Ammon's horn (tissue), 1 donor: ENCODE measurements around the gene KLHL17.
"Not testable (repeated sequence)": the region's sequence is repeated elsewhere in the genome, so short reads cannot be mapped to it uniquely, and the experiment has no call there.

Experiments used
- DNase-seq: peaks from one replicate; pipeline ENCODE4 v3.0.0-alpha.2; 2016; ENCODE audit warnings: low spot score

KLHL17 gene

DNA sequence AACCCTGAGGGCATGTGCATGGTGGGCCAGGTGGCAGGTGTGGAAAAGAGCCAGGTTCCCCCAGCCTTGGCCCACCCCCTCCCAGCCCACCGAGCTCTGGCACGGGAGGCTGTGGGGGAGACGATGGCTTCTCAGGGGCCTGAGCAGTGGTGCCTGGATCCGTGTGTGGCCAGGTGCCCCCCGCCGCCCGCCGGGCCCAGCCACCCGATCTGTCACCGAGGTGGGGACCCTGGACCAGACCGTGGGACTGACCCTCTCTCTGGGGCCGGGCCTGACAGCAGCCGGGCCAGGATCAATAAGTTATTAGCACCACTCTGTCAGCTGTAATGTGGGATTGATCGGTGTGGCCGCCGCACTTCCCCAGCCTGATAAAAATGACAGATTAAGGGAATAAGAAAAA lies 22.9 kb upstream of the KLHL17 start:
- no peak for DNase-seq

DNA sequence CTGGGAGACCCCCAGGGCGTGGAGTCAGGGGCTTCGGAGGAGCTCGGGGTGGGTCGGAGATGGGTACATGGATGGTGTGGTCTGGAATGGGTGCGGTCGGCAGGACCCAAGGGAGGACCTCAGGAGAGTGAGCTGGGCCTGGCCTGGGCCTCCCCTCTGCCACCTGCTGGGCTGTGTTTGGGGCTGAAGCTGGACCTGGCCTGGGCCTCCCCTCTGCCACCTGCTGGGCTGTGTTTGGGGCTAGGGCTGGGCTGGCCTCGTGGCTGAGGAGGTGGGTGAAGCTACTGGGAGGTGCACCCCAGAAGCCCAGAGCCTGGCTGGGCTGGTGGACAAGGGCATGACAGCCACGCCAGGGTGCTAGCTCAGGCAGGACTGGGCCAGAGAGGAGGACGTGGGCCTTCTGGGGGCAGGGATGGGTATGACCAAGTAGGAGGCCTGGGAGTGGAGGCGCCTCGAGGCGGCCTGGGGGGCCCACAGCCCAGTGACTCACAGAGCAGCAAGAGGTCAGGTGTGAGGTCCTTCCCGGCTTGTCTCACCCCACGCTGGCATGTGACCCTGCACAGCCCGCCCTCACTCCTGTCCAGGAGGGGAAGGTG lies 22.2 kb upstream of the KLHL17 start:
- no peak for DNase-seq

DNA sequence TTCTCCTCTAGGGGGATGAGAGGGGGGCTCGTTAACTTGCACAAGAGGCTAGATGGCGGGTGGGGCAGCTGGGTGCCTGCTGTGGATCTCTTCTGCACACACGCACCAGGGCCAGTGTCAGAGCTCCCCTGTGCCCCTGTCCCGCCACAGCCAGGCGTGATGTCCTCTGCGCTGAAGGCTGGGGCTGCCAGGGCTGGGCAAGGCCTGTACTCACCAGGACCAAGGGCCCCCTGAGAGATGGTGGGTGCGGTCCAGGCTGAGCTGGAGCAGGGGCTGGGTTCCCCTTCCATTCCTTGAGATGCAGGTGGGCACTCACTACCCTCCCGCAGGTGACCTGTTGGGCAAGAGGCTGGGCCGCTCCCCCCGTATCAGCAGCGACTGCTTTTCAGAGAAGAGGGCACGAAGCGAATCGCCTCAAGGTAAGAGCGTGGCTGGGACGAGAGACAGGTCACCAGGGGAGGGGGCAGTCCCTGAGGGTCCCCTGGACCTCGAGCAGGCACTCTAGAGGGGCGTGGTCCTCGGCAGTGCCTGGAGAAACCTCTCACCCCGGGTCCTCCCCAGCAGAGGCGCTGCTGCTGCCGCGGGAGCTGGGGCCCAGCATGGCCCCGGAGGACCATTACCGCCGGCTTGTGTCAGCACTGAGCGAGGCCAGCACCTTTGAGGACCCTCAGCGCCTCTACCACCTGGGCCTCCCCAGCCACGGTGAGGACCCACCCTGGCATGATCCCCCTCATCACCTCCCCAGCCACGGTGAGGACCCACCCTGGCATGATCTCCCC lies 21.5 kb upstream of the KLHL17 start:
- DNase-seq, result no peak

DNA sequence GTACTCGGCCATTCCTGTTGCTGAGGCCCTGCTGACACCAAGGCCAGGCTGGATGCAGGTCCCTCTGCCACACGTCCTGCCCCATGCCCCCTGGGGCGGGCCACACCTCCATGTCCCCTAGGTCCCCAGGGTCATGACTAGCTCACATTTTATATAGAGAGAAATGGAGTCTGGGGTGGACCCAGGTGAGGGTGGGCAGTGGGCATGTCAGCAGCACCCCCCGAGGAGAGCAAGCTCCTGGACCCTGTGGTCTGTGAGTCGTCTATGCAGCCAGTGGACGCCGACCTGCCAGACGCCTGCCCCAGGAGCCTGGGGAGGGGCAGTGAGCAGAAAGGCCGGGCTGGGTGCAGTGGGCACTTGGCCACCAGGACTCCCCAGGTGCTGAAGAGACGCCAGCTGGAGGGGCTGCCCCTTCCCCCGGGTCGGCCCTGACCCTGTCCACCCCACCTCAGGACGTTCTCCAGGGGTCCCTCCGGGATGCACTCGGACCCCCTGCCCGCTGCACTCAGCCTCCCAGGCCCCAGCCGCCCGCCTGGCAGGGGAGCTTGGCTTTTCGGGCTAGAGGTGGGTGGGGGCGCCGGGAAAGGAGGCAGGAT lies 20.8 kb upstream of the KLHL17 start:
- no peak for DNase-seq

DNA sequence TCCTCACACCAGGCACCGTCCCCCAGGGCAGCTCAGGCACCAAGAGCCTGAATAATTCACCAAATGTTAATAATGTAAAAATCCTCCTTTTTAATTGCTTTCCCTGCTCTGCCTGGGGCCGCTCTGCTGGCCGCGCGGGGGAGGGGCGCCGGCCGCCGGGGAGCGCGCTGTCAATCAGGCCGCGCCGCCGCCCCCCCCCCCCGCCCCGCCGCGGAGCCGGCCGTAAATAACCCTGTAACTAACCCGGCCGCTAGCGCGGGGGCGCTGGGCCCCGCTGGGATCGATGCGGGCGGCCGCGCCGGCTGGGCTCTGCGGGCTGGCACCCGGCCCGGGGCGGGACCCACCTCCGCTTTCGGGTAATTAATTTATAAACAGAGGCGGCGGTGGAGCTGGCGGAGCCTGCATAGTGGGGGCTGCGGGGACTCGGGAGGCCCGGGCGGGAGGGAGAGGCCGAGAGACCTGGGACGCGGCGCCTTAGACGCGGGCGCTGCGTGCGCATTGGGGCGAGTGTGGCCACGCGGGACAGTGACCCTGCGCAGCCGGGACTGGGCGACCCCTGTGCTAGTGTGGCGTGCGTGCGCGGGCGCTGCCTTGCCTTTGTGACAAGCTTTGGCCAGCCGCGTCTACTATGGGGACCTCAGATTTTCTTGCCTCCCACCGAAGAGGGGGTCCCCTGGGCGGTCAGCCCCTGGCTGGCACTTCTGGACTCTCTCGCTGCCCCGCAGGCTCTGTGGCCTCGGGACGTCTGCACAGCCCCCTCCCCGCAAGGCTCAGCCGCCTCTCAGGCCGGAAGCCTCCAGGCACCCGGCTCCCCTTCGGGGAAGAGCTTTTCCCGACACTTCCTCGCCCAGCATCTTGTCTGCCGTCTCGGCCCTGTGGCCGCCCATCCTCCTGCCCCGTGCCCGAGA lies 20.0 kb upstream of the KLHL17 start:
- DNase-seq, result peak; percentile 25

DNA sequence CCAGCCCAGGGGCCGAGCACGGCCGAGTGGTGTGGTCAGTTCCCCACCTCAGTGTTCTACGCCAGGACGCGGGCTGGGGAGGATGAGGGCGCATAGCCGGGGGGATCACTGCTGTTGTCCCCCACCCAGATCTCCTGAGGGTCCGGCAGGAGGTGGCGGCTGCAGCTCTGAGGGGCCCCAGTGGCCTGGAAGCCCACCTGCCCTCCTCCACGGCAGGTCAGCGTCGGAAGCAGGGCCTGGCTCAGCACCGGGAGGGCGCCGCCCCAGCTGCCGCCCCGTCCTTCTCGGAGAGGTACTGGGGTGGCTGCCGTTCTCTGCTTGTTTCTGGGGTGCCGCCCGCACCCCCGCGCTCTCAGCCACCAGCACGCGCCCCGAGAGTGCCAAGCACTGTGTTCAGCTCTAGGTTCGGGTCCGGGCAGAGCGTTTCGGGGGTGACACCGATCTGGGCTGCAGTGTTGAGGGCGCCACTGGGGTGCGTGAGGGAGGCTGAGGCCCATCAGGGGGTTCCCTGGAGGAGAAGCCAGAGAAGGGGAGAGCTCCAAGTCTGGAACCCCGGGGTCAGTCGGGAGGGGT lies 19.3 kb upstream of the KLHL17 start:
- no peak for DNase-seq

DNA sequence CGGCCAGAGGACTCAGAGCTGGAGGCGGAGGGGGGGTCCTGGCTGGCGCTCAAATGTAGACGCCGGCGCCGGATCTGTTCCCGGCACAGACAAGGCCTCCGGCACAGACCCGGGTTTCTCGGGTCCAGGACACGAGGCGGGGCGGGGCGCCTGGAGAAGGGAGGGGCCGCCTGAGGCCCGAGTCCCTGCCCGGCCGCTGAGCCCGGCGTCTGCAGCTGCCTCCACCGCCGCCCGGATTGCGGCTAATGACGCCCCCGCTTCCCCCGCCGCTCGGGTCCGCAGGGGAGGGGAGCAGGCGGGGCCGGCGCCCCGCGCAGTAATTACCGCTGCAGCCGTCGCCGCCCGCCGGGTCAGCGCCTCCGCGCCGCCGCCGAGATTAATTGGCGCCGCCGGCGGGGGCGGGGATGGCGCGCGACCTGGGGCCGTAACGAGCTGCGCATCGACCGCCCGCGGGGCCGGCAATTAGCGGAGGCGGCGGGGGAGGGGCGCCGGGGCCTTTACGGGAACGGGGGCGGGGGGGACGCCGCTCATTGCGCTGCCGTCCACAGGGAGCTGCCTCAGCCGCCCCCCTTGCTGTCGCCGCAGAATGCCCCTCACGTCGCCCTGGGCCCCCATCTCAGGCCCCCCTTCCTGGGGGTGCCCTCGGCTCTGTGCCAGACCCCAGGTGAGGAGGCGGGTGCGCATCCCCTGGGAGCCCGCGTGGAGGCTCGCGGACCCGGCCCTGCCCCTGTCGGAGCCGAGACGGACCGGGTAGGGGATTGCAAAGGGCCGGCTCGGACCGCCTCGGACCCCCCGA lies 18.6 kb upstream of the KLHL17 start:
- no peak for DNase-seq

DNA sequence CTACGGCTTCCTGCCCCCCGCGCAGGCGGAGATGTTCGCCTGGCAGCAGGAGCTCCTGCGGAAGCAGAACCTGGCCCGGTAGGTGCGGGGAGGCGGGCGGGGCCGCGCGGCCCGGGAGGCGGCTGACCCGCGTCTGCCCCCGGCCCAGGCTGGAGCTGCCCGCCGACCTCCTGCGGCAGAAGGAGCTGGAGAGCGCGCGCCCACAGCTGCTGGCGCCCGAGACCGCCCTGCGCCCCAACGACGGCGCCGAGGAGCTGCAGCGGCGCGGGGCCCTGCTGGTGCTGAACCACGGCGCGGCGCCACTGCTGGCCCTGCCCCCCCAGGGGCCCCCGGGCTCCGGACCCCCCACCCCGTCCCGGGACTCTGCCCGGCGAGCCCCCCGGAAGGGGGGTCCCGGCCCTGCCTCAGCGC lies 18.0 kb upstream of the KLHL17 start:
- DNase-seq, result no peak

DNA sequence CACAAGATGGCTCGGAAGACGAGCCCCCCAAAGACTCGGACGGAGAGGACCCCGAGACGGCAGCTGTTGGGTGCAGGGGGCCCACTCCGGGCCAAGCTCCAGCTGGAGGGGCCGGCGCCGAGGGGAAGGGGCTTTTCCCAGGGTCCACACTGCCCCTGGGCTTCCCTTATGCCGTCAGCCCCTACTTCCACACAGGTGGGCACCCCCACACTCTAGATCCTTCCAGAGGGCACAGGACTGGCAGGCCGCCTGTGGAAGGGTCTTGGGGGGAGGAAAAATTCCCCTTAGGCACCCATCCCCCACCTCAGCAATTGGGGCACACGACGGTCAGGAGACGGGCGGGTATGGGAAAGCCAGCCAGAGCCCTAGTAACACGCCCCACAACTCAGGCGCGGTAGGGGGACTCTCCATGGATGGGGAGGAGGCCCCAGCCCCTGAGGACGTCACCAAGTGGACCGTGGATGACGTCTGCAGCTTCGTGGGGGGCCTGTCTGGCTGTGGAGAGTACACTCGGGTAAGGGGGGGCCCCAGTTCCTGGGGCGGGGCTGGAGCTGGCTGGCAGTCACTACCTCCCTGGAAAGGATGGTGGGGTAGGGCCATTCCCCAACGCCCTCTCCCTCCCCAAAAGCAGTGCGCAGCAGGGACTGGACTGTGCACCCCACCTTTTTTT lies 17.4 kb upstream of the KLHL17 start:
- no peak for DNase-seq

DNA sequence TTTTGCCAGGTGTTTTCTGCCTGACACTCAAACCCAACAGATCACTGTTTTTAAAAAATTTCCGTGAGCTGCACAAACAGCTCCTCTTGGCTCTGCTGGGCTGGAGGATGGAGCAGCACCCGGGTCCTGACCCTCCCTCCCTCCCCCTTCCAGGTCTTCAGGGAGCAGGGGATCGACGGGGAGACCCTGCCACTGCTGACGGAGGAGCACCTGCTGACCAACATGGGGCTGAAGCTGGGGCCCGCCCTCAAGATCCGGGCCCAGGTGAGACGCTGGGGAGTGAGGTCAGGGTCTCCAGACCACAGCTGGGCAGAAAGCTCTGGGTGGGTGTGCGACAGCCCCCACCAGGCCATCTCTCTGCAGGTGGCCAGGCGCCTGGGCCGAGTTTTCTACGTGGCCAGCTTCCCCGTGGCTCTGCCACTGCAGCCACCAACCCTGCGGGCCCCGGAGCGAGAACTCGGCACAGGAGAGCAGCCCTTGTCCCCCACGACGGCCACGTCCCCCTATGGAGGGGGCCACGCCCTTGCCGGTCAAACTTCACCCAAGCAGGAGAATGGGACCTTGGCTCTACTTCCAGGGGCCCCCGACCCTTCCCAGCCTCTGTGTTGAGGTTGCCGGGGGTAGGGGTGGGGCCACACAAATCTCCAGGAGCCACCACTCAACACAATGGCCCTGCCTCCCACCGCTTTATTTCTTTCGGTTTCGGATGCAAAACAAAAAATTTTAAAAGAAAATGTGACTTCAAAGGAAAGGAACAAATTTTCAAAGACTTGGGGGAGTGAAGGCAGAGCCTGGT lies 16.6 kb upstream of the KLHL17 start:
- no peak for DNase-seq

DNA sequence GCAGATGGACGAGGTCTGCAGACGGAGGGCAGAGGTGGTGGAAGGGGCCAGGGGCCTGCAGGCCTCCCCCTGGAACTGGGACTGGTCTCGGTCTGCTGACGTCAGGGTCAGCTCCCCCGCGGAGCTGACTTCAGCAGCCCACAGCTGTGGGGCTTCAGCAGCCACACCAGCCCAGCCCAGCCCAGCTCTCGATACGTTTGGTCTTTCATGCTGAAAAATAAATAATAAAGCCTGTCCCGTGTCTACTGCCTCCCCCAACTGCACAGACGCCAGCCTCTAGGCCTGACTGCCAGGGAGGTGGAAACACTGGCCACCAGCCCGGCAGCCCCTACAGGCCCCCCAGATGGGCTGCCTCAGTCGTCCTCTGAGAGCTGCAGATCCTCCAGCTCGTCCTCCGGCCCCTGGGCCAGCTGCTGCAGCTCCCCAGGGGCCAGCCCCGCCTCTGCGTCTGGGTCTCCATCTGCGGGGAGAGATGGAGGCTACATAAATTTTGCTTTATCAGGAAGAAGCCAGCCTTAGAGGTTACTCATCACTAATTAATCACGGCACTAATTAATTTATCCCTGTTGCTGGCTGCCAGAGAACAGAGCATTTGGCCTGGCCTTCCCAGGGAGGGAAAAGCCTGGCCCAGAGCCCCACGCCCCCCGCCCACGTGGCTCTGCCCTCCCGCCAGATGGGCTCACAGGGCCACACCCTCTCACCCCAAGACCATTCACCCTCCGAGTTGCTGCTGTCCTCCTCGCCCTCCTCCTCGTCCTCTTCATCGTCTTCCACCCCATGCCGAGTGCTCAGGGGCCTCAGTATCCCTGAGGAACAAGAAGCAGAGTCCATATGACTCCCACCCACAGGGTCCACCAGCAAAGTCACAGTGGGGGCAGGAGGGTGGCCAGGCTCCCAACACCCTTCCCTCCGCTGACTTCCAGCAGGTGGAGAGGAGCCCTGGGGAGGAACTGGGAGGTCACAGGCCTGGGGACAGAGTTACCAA lies 15.8 kb upstream of the KLHL17 start:
- DNase-seq, result no peak

DNA sequence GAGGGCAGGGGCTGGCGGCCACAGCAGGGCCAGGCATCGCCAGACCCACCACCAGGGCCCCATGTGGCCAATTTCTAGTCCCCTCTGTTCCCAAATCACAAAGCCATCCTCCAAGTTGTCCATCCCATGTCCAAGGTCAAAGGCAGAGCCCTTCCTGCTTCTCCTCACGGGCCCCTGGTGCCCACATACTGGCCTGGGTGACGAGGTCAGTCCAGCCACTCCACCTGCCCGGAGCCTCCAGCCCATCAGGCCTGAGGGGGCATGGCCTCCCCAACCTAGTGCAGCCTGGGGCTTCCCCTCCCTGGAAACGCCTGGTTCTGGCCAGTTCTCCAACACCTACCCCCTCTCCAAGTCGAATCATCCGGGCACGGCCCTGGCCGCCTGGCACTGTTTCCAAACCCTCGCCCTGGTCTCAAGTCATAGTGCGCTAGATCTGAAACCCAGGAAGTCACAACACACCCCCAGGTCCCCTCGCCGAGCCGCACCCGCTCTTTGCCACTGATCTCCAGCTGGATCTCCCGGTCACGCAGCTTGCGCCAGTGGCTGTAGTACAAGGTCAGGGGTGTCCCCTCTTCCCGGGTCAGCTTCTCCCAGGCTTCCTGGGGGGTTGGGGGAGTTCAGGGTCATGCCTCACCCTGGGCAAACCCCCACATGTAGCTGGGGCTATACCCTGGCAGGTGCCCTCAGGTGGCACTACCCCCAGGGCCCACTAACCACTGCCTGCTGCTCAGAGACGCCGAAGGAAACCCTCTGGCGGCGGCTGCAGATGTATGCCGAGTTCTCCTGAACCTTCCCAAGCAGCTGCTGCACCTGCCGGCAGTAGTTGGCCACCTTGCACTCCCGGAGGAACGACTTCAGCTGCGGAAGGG lies 14.5 kb upstream of the KLHL17 start:
- no peak for DNase-seq

DNA sequence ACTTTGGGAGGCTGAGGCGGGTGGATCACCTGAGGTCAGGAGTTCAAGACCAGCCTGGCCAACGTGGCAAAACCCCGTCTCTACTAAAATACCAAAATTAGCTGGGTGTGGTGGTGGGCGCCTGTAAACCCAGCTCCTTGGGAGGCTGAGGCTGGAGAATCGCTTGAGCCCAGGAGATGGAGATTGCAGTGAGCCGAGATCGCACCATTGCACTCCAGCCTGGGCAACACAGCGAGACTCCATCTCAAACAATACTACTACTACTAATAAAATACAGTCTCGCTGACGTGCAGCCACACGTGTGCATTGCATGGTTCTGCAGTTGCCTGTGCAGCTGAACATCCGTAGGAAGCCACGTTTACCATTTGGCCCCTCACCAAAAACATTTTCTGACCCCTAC lies 13.6 kb upstream of the KLHL17 start:
- not testable (repeated sequence) for DNase-seq

DNA sequence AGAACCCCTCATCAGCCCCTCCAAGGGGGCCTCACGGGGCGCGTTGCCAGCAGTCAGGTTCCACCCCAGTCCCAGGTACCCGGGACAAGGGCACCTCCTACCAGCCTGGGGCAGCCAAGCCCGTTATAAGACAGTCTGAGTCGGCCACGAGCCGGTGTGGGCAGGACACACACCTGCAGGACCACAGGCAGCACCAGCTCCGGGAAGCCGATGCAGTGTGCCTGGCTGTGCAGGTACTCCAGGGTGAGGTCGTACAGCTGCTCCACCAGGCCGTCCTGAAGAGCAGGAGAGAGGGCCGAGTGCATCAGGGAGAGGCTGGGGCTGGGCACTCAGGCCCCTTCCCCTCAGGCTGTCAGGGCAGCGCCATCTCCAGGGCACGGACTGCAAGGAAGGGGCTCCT lies 12.4 kb upstream of the KLHL17 start:
- no peak for DNase-seq

DNA sequence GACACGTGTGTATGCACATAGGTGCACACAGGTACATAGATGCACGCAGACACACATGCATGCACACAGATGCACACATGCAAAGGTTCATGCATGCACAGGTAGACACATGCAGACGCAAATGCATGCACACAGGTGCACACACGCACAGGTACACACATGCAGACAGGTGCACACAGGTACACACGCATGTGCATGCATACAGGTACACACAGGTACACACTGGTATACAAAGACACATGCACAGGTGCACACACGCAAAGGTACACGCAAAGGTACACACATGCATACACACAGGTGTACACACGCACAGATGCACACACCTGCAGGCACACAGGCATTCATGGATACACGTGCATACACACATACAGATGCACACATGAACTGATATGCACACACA lies 10.1 kb upstream of the KLHL17 start:
- no peak for DNase-seq

DNA sequence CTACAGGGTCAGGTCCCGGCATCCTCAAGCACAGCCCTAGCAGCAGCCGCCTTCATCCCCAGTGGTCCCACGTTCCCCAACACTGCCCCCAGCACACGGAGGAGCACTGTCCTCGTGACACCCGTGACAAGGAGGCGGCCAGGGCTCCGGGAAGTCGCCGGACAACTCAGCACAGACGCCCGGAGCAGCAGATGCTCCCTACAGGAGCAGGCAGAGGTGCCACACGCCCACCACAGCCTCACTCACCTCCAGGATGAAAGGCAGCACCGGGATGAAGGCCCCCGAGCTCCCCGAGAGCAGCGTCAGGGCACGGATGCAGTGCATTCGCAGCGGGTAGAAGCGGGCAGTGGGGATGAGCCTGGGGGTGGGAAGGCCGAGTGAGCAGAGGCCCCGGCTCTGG lies 9.5 kb upstream of the KLHL17 start:
- DNase-seq, result no peak

DNA sequence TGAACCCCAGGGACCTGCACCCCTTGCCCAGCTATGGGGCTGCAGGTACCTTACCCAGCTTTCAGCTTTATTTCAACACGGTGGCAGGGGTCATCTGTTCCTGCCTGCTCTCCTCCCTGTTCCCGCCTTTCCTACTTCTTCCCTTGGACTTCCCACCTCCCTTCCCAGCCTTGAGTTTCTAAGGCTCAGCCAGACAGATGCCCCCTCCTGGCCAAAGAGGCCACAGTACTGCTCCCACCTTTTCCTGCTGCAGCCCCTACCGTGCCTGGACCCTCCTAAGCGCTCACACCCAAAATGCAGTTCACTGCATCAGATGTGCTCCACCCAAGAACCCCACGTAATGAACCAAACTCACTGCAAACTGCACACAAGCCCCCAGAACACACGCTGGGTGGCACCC lies 9.0 kb upstream of the KLHL17 start:
- no peak for DNase-seq

DNA sequence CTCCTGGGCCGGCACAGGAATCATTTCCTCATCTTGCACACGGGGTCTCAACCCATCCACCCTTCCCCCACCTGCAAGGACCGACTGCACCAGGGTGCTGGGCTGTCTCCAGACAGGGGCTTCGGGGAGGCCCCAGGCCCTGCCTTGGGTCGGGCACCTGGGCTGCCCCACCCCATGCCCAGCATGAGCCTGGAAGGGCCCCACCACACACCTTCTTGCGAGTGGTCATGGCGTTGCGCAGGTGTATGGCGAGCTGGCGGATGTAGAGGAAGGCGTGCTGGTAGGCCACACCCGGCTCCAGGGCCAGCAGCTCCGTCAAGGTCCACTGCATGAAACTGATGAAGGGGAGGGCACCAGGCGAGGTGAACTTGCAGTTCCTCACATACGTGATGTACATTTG lies 8.2 kb upstream of the KLHL17 start:
- DNase-seq, result no peak
